ENCODE measurements around the gene SIGLEC7.

GRCh38 chr19:51120160-51120559 lies 21.9 kb upstream of the SIGLEC7 start:
- TF ChIP-seq JUND (IDR thresholded peaks at IDR 0.05) (no peak), EZH2phosphoT487 (IDR thresholded peaks at IDR 0.05; ENCODE audit: borderline replicate concordance, low read depth) (no peak), CTCF (IDR thresholded peaks at IDR 0.05) (no peak), POLR2AphosphoS5 (IDR thresholded peaks at IDR 0.05; ENCODE audit: low read depth, low read length) (no peak), EP300 (IDR thresholded peaks at IDR 0.05; ENCODE audit: borderline replicate concordance in 1 of 2, low read depth in 1 of 2, low read length in 1 of 2) (no peak), GABPA (IDR thresholded peaks at IDR 0.05; ENCODE audit: low read depth) (no peak), TAF1 (IDR thresholded peaks at IDR 0.05; ENCODE audit: borderline replicate concordance, low read depth, low read length) (no peak), CHD2 (IDR thresholded peaks at IDR 0.05; ENCODE audit: low read length, partially characterized antibody) (no peak), GATA2 (CRISPR knock-in tag; IDR thresholded peaks at IDR 0.05) (no peak), FOXM1 (IDR thresholded peaks at IDR 0.05; ENCODE audit: low read depth) (no peak), FOXJ3 (CRISPR knock-in tag; IDR thresholded peaks at IDR 0.05) (no peak), USF2 (IDR thresholded peaks at IDR 0.05; ENCODE audit: borderline replicate concordance, low read depth, low read length) (no peak), IRF3 (IDR thresholded peaks at IDR 0.05; ENCODE audit: low read depth, low read length) (no peak), REST (IDR thresholded peaks at IDR 0.05; ENCODE audit: low read depth, low read length) (no peak)

All from SK-N-SH (cell line).